SH-SY5Y (cell line): ENCODE data around the gene CBY3.

Experiments
- GATA2 ChIP-seq: IDR thresholded peaks from 2 replicates; pipeline ENCODE4 v1.6.1; 2011; ENCODE audit warnings: mild to moderate bottlenecking, low read depth, low read length
- GATA3 ChIP-seq: IDR thresholded peaks from 2 replicates; pipeline ENCODE4 v1.6.1; 2011; ENCODE audit warnings: low read depth, mild to moderate bottlenecking, low read length, moderate library complexity

Gene CBY3

GRCh38 chr5:179696603-179697002, 15.8 kb upstream of the CBY3 start:
- TF ChIP-seq GATA3 (no peak), GATA2 (no peak)

DNA sequence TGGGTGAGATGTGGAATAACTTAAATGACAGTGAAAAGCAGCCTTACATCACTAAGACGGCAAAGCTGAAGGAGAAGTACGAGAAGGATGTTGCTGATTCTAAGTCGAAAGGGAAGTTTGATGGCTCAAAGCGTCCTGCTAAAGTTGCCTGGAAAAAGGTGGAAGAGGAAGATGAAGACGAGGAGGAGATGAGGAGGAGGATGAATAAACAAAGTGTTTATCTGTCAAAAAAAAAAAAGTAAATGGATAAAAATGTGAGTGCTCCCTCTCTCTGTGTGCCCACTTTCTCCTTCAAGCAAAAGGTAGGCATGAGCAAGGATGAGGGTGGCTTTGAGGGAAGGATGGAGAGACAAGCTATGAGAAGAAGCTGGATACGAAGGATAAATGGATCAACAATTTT, 13.7 kb upstream of the CBY3 start:
- no peak for TF ChIP-seq GATA2

GRCh38 chr5:179680014-179680779, 637 bp downstream of the CBY3 start:
- TF ChIP-seq GATA2, result no peak
- TF ChIP-seq GATA3, result no peak

DNA sequence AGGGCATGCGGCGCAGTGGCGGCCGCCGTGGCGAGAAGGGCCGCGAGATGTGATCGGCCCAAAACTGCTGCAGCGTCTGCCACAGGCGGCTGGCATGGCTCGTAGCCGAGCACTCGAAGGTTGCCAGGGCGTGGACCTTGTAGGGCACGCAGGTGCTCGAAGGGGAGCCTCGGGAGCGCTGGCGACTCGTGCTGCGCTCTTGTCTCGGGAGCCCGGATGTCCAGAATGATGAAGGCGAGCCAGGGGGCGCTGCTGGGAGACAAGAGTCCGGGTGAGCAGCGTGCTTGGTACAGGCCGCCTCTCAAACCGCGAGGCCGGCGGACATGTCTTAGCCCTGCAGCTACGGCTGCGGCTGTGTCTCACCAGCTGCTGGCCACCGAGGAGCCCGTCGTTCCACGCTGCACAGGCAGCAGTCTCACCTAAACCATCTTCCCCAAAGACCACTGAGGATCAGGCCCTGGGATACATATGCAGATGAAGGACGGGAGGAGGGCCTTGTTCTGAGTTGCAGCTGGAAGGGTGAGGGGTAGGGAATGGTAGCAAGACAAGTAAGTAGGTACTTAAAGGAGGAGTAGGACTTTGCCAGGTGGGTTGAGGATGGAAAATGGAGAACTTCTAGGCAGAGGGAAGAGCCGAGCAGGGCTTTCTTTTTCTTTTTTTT, 1.7 kb downstream of the CBY3 start:
- TF ChIP-seq GATA3, result no peak
- TF ChIP-seq GATA2, result no peak

DNA sequence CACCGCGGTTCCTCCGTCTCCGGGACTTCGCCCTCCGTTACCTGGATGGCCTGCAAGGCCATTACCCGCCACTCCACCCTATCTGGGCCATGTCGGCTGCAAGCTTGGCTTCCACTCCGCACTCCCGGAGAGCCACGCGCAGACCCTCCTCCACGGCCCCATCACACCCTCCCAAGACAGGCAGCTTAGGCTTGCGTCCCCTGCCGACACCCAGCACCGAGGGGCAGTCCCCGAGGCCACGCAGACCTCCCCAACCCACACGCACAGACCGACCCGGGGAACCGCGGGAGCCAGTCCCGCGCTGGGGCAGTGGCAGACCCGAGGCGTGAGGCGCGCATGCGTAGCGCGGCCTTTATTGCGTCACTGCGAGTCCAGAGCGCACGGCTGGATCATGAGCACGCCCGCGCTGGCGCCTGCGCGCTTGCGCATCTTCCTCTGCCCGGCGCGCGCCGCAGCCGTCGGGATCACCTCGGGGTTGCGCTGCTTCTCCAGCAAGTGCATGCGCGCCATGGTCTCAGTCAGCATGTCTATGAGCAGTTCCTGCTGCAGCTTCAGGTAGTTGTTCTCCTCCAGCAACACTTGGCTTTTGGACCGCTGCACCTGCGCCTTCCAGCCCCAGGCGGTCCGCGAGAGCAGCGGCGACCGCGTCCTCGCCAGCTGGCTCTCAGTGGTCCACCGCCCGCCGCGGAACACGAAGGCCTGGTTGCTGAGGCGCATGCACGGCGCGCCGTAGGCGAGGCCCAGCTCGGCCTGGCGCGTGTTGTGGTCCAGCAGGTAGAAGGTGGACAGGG, 2.4 kb downstream of the CBY3 start:
- TF ChIP-seq GATA2 (no peak), GATA3 (no peak)

DNA sequence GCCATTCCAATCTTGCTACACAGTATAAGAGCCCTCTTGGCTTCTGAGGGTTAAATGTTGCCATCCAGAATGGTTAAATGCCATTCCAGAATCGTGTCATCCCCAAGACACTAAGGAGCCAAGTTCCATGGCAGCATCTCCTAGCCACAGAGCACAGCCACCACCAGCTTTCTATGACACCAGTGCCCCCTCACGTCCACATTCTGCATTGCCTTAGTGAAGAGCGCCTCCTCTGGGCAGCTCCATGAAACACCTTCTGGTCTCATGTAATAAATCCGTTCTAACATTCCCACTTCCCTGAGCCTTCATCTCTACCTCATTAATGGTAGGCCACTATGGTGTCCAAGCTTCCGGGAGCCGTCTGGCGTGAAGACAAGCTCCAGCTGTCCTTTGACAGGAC, 12.4 kb downstream of the CBY3 start:
- TF ChIP-seq GATA2 (no peak), GATA3 (no peak)

DNA sequence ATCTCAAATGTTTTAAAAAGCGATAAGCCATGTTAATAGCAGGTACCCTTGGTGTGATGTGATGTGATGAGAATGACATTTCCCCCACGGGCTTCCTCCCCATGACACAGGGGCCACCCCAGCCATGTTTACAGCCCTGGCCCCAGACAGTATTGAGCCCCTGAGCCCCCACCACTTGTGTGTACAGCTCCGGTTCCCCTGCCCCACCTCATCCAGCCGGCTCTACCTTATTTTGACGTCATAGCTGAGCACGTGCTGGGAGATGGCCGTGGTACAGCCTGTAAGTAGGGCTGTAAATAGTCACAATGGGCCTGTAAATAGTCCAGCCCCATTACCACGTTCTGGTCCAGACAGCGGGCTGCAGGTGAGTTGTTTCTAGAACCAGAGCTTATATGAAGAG, 32.4 kb downstream of the CBY3 start:
- no peak for TF ChIP-seq GATA2
- no peak for TF ChIP-seq GATA3
